ENCODE data around the gene PRPSAP1. TPM values are rescaled to one million over a fixed set of nuclear protein-coding genes. Genes with fewer than 3 reads are reported as not detected.
"Not testable (repeated sequence)": the region's sequence is repeated elsewhere in the genome, so short reads cannot be mapped to it uniquely, and the experiment has no call there.

Gene PRPSAP1
- total RNA-seq, 2 experiments from 2014 or later = 30.9 to 31.3 TPM

- Mint-ChIP-seq H3K9me3 (no peaks in the 10 kb centered on the region), H3K27me3 (no peaks in the 10 kb centered on the region), H3K27ac (peak overlapping the region; percentile 100), H3K36me3 (peaks cover 29% of the 10 kb centered on the region), H3K4me3 (peak overlapping the region; percentile 87), H3K4me1 (peaks cover 55% of the 10 kb centered on the region)
- DNase-seq = no peak
These were observed 80.1 kb downstream of the PRPSAP1 start for GRCh38 chr17:76273445-76274111.

- peak overlapping the region; percentile 87 for H3K4me3 Mint-ChIP-seq
- H3K9me3 Mint-ChIP-seq = no peaks in the 10 kb centered on the region
- peak; percentile 86 for DNase-seq
- H3K4me1 Mint-ChIP-seq = peaks cover 61% of the 10 kb centered on the region
- H3K27ac Mint-ChIP-seq = peak overlapping the region; percentile 100
- peaks cover 37% of the 10 kb centered on the region for H3K36me3 Mint-ChIP-seq
- H3K27me3 Mint-ChIP-seq = peaks cover 5% of the 10 kb centered on the region
These were observed 80.9 kb downstream of the PRPSAP1 start for GRCh38 chr17:76272541-76273444.

GRCh38 chr17:76271669-76272540 is 81.8 kb downstream of the PRPSAP1 start:
- Mint-ChIP-seq H3K9me3 (no peaks in the 10 kb centered on the region), H3K4me1 (peaks cover 62% of the 10 kb centered on the region), H3K27ac (peak overlapping the region; percentile 100), H3K36me3 (peaks cover 45% of the 10 kb centered on the region), H3K4me3 (peak overlapping the region; percentile 87), H3K27me3 (peaks cover 5% of the 10 kb centered on the region)
- peak; percentile 97 for DNase-seq

GRCh38 chr17:76270770-76271668 is 82.7 kb downstream of the PRPSAP1 start:
- H3K9me3 Mint-ChIP-seq = no peaks in the 10 kb centered on the region
- H3K4me3 Mint-ChIP-seq = peak overlapping the region; percentile 87
- peaks cover 5% of the 10 kb centered on the region for H3K27me3 Mint-ChIP-seq
- peak; percentile 54 for DNase-seq
- H3K4me1 Mint-ChIP-seq = peaks cover 57% of the 10 kb centered on the region
- H3K36me3 Mint-ChIP-seq = peaks cover 52% of the 10 kb centered on the region
- peak overlapping the region; percentile 100 for H3K27ac Mint-ChIP-seq

- H3K9me3 Mint-ChIP-seq = no peaks in the 10 kb centered on the region
- H3K36me3 Mint-ChIP-seq = peaks cover 52% of the 10 kb centered on the region
- H3K4me1 Mint-ChIP-seq = peaks cover 51% of the 10 kb centered on the region
- peaks cover 5% of the 10 kb centered on the region for H3K27me3 Mint-ChIP-seq
- peak overlapping the region; percentile 95 for H3K4me3 Mint-ChIP-seq
- H3K27ac Mint-ChIP-seq = peak overlapping the region; percentile 100
- DNase-seq = peak; percentile 77
These were observed 83.6 kb downstream of the PRPSAP1 start for GRCh38 chr17:76270127-76270592.

GRCh38 chr17:76268991-76269981 is 84.4 kb downstream of the PRPSAP1 start:
- H3K4me3 Mint-ChIP-seq = peak overlapping the region; percentile 95
- peak; percentile 43 for DNase-seq
- H3K27ac Mint-ChIP-seq = peak overlapping the region; percentile 100
- H3K36me3 Mint-ChIP-seq = peaks cover 52% of the 10 kb centered on the region
- no peaks in the 10 kb centered on the region for H3K9me3 Mint-ChIP-seq
- H3K27me3 Mint-ChIP-seq = peaks cover 5% of the 10 kb centered on the region
- H3K4me1 Mint-ChIP-seq = peaks cover 47% of the 10 kb centered on the region

GRCh38 chr17:76268015-76268749 is 85.5 kb downstream of the PRPSAP1 start:
- Mint-ChIP-seq H3K4me3 (peak overlapping the region; percentile 95), H3K9me3 (no peaks in the 10 kb centered on the region), H3K27ac (peak overlapping the region; percentile 100), H3K4me1 (peaks cover 48% of the 10 kb centered on the region), H3K36me3 (peaks cover 52% of the 10 kb centered on the region), H3K27me3 (peaks cover 5% of the 10 kb centered on the region)
- peak; percentile 82 for DNase-seq

GRCh38 chr17:76267581-76268001 is 86.1 kb downstream of the PRPSAP1 start:
- H3K27ac Mint-ChIP-seq = peak overlapping the region; percentile 100
- H3K4me3 Mint-ChIP-seq = peak overlapping the region; percentile 95
- peak; percentile 47 for DNase-seq
- peaks cover 48% of the 10 kb centered on the region for H3K4me1 Mint-ChIP-seq
- H3K27me3 Mint-ChIP-seq, H3K9me3 Mint-ChIP-seq: not testable (repeated sequence)
- peaks cover 52% of the 10 kb centered on the region for H3K36me3 Mint-ChIP-seq

GRCh38 chr17:76267051-76267576 is 86.6 kb downstream of the PRPSAP1 start:
- no peak for DNase-seq
- Mint-ChIP-seq H3K4me3 (peak overlapping the region; percentile 95), H3K27ac (peak overlapping the region; percentile 100), H3K9me3 (no peaks in the 10 kb centered on the region), H3K36me3 (peaks cover 52% of the 10 kb centered on the region), H3K4me1 (peaks cover 51% of the 10 kb centered on the region), H3K27me3 (peaks cover 5% of the 10 kb centered on the region)

GRCh38 chr17:76266244-76266938 is 87.3 kb downstream of the PRPSAP1 start:
- no peak for DNase-seq

GRCh38 chr17:76265624-76266243 is 88.0 kb downstream of the PRPSAP1 start:
- Mint-ChIP-seq H3K4me1 (peaks cover 54% of the 10 kb centered on the region), H3K4me3 (peak overlapping the region; percentile 95), H3K9me3 (no peaks in the 10 kb centered on the region), H3K27ac (peak overlapping the region; percentile 100), H3K36me3 (peaks cover 43% of the 10 kb centered on the region), H3K27me3 (peaks cover 5% of the 10 kb centered on the region)
- peak; percentile 64 for DNase-seq

More at GRCh38 chr17:76266244-76266938, 87.3 kb downstream of the PRPSAP1 start:
- Mint-ChIP-seq H3K4me1 (peaks cover 57% of the 10 kb centered on the region), H3K36me3 (peaks cover 48% of the 10 kb centered on the region), H3K9me3 (no peaks in the 10 kb centered on the region), H3K27me3 (peaks cover 5% of the 10 kb centered on the region), H3K27ac (peak overlapping the region; percentile 100), H3K4me3 (peak overlapping the region; percentile 95)
